ENCODE results near the gene ERC1.

ERC1 gene

DNA sequence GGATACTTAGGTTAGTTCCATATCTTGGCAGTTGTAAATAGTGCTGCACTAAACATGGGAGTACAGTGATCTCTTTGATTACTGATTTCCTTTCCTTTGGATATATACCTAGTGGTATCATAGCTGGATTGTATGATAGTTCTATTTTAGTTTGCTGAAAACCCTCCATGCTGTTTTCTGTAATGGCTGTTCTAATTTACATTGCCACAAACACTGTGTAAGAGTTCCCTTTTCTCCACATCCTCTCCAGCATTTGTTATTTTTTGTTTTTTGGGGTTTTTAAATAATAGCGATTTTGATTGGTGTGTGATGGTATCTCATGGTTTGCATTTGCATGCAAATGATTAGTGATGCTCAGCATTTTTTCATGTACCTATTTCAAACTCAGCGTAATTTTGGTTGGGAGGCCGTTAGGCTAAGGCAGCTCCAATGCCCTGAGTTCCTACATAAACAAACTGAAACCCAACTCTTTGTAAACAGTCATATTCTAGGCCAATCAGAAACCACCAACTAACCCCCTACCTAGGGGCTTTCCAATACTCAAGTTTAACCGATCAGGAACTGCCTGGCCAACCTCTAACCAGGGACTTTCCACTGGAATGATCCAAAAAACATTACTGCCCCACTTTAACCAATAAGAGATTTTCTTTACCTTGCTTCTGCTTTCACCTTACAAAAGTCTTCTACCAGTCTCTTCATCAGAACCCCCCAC lies 431.7 kb downstream of the ERC1 start:
- DNase-seq = no peak

DNA sequence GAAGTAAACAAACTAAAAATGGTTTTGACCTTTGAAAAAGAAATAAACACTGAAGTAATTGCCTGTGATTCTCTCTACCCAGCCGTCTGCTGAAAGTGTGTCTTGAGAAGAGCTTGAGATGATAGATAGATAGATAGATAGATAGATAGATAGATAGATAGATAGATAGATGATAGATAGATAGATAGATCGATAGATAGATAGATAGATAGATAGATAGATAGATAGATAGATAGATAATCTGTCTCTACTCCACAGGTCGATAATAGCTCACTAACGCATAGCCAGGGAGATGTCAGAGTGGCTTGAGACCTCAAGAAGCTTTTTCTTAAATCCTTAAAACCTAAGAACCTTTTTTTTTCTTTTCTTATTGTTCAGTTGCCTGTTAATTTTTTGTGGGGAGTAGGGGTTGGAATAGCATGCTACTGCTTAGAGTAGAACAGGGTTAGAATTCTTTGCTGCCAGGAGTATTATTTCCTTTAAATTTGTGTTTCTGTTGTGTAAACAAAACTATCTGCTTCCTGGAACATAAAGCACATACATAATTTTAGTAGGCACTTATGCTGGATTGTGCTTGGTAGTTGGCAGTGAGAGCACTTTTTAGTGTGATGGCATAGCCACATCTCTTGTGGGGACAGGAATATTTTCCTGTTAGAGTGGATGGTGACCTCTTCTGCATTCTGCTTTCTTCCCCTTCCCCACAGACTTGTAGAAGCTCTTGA lies 433.8 kb downstream of the ERC1 start:
- DNase-seq = no peak

DNA sequence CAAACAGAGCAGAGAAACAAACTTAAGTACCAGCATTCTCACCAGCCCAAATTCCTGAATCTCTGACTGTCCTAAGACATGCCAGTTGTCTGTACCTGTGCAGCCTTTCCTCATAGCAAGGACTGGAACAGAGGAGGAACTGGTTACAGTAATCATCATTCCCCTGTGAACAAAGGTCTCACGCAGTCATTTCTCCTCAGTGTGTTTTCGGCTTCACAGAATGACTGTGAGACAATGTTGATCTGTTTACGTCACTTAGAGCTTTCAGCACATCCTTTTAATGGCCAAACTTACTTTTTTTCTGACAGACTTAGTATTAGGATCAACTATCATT lies 434.3 kb downstream of the ERC1 start:
- no peak for DNase-seq

DNA sequence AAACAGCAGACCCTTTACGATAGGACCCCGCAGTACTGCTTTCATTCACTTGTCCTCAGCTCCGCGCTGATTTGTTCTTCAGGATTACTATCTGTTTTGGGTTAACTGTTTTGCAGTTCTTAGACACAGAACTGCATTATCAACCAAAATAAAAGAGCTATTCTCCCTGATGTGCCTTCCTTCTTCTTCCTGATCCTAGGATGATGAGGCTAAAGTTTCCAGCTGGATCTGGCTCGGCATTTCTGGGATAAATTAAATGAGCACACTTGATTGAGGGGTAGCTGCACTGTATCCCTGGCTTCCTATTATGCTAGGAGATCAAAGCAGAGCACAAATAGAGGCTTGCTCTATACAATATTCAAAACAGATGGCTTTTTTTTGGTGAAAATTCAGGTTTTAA lies 437.6 kb downstream of the ERC1 start:
- no peak for DNase-seq

DNA sequence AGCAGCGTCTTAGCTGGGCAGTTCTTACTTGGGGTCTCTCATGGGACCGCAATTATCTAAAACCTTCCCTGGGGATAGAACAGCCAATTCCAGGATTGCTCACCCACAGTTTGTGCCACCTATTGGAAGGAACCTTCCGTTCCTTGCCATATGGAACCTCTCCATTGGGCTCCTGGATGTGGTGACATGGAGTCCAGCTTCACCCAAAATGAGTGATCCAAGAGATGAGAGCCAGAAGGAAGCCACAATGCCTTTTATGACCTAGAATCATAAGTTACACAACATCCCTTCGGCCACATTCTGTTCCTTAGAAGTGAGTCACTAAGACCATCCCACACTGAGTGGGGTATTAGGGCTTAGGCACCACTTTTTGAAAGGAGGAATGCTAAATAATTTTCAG lies 439.0 kb downstream of the ERC1 start:
- no peak for DNase-seq

DNA sequence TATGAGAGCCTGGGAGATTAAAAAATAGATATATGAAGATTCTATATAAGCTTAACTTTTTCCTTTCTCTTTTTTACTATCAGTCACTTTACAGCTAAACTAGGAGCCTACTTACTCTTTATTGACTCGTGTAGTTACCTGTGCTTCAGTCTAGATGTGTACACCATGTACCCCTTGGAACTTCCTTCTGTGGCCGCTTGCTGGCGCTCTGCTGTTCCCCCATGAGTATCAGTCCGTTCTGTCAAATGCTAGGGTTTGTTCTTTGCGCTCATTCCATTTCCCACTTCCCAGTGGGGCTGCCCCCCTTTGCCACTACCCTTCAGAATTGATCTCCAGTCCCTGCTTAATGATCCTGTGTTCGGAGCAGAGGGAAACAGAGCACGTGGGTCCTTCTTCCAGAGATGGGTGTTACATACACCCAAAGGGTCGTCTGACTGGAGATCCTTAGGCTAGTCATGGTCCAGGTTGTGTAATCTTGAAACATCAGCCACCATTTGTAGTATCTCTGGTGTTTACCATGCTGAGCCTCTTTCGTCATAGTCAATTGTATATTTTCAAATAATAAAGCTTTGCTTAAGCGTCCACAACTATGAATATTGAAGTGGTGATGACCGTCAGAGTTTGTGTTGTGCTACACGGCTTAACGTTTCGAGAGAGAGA lies 443.4 kb downstream of the ERC1 start:
- DNase-seq = no peak

DNA sequence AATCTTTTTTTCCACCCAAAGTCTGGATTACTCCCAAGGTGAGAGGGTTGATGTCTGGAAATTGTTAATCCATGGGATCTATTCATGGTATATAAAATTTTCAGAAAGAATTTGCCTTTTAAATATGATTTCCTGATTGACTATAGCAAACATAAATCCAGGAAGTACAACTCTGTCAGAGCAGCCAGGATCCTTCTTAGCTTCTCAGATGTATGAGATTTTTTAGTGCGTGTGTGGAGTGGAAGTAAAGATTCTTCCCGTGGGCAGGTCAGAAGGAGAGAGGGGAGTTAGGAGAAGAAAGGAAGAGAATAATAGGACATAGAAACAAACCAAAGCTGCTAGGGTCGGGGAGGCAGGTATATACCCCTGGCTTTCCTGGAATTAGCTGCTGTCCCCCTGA lies 444.0 kb downstream of the ERC1 start:
- DNase-seq = no peak

DNA sequence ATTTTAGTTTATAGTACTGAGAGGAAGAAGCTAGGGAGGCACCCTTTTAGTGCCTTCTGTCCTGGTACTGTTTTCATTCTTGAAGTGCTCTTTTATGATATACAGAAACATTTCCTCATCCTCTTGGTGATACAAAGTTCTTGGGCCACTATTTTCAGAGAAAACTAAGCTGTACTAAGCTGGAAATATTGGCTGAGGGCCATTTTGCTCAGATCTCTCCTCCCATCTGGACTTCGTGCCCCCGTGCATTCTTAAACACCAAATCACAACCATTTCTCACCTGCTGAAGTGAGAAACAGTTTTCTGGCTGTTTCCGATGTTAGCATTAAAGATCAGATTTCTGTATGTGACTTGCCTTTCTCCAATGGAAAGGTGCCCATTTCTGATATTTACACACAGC lies 444.4 kb downstream of the ERC1 start:
- no peak for DNase-seq

DNA sequence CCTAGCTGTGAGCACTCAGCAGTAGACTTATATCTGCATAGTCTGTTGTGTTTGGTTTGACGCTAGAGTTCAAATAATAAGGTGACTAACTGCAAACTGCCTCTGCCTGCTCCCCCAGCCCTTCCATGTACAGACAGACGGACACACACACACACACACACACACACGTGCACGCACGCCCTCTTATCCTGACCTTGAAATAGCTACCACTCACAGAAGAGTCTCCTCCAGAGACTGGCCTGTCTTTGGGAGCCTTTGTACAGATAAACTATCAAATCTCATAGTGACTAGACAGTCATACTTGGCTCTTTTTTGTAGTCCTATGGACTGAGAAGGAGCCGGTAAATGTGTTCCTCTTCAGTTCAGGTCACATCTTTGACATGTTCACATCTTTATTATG lies 445.0 kb downstream of the ERC1 start:
- no peak for DNase-seq

DNA sequence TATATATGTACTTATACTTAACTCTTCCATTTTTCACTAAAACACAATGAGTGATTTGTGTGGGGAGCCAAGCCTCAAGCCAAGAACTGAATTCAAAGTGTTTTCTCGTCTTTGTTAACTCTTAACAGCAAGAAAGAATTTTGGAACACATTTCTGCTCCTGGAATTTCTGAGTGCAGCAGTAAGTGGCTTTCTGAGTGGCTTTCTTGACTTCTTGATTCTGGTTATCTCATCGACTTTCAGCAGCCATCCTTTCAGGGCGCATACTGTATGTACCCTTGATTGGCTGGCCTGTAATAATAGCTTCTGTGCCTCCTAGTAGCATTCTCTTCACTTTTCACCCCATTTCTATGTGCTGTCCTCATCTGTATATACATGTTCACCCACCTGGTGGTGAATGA lies 446.0 kb downstream of the ERC1 start:
- DNase-seq = no peak

DNA sequence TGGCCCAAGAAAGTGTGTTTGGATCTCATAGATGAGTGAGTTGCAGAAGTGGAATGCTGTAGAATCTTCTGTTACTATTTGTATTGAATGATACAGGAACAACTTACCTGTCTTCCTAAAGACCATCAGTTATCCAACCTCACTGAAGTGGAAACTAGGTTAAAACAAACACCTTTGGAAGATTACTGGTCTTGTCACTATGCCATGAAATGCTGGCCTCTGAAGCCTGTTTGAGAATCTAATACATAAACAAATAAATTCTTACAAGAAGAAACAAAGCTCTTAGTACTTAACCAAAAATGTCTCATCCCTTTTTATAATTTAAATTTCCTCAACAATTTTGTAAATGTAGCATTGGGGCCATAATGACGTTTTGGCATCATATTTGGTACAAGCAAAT lies 448.2 kb downstream of the ERC1 start:
- DNase-seq = no peak

DNA sequence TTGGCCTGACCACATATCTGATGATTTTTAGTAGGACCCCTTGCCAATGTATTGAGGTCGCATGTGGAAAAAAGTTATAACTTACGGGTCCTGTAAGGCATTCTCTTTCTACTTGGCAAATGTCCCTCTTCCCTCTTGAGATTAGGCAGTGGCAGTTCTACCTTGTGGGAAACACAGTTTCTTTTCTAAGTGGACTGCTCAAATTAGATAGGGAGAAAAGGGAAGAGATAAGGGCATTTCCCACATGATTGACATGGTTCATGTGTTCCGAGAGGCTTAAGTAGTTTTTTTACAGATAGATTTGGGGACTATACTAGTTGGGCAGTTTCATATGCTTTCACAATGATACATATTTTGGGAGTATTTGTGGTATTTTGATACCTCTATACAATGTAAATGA lies 448.7 kb downstream of the ERC1 start:
- no peak for DNase-seq

DNA sequence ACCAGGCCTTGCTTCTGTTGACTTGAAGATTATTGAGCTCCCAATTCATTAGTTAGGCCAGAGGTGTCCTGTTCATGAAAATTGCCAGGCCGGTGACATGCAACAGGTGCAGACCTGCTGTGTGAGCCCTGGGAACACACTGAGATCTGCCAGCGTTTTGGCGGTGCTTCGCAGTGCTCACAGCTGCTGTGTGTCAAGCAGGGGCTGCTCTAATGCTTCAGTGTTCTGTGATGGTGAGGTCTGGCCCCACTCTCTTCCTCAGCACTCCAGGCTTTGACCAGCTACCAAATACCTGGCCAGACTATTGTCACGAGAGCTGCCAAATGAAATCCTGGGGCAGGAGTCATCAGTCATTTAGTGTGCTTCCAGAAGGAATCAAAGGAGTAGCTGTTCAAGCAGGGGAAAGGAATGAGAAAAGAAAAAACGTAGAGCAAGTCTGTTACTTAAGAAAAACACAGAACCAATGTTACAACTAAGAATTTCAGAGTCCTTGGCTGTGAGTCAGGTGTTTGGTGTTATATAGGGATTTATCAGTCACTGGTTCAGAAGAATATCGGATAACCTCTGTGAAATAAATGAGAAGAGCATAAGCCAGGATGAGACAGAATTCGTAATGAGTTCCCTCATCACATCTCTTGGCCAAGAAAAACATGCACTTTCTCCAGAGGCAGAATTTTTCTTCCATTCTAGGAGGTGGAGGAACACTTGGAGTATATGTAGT lies 452.6 kb downstream of the ERC1 start:
- DNase-seq = no peak

DNA sequence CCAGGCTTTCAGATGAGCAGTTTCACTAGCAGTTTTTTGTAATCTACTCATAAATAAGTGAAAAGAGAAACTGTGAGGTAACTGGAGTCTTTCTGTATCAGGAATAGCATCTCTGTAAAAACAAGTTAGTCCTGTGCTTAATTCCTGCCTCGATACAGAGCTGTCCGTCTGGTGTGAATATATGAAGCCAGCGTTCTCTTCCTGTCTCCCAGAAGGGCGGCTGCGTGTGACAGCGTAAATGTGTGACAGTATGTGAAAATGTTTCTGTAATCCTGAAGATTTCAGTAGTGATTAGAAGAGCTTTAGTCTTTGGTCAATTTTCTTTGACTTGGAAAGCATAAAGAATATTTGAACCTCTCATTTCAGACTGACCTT lies 453.1 kb downstream of the ERC1 start:
- DNase-seq = no peak

DNA sequence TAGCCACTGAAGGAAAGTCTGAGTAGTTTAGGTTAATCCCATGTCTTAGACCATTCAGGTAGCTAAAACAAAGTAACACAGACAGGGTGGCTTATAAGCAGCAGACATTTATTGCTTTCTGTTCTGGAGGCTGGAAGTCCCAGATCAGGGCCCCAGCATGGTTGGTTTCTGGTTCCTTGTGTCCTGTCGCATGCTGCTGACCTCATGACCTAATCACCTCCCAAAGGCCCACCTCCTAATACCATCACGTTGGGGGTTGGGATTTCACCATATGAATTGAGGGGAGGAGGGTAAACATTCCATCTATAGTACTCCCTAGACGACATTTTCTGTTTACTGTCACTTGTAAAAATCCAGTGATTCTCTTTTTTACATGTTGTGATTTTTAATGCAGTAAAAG lies 454.8 kb downstream of the ERC1 start:
- DNase-seq = no peak

DNA sequence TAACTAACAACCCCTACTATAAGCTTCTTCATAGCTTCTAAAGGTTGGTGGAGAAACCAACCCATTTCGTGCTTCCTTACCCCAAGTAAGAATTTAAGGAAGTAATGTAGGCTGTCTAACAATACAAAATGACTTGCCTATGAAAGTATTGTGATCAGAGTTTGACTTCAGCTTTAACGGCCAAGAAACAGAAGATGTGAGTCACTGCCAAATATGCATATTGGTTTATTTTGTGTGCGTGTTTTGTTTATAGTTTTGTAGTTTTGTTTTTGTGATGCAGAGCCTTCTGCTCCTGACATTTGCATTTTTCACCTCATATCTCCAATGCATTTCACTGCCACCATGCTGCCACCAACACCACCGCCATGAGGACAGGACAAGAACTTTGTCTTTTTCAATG lies 457.3 kb downstream of the ERC1 start:
- DNase-seq = no peak

DNA sequence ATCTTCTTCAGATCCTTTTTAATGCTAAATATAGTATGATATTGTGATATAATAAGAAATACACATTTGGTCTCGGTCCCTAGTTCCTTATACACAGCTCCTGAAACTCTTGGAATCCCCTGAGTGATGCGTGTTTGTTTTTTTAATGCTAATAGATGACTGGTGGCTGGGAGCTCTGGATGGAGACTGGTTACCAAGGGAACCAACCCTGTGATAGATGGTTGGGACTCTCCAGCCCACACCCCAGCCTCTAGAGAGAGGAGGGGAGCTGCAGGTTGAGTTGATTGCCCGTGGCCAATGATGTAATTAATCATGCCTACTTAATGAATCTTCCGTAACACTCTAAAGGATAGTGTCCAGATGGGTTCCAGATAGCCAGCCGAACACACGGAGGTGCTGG lies 462.8 kb downstream of the ERC1 start:
- DNase-seq = no peak

DNA sequence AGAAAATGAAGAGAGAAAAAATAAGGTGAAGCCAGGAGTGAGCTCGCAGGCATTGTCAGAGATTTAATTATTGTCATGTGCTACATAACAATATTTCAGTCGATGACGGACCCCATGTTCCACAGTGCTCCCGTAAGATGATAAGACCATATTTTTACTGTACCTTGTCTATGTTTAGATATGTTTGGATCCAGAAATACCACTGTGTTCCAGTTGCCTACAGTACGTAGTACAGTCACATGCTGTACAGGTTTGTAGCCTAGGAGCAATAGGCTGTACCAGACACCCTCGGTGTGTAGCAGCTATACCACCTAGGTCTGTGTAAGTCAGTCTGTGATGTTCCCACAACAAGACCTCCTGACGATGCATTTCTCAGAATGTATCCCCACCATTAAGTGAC lies 465.9 kb downstream of the ERC1 start:
- DNase-seq = no peak

DNA sequence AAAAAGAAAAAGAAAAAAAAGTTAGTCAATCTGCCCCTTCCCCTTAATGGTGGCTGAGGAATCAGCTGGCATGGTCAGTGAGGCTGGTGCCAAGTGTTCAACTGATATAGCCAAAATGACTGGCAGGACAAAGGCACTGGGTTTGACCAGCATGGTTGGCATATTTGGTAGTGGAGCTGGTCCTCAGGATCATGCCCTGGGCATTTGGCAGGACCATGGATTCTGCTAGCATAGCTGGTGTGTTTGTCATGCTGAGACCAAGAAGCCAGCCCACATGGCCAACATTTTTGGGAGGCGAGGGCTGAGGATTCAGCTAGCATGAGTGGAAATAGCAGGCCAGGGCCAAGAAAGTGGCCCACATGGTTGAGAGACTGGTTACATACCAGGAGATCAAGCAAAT lies 466.9 kb downstream of the ERC1 start:
- no peak for DNase-seq

DNA sequence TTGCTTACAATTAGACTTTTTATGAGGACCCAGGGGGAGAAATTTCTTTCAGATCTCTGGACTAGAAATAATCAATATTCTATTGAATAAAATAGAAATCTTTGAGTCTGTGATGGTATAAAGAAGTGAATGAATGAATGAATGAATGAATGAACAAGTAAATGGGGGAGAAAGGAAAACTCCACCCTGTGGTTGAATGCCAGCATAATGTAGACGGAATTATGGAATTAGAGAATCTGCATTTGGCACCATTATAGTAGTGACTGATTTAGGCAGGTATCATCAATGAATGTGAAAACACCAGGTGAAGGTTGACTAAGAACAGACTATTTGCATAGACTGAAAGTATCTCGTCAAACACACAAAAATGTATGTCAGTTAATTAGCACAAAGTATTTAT lies 468.3 kb downstream of the ERC1 start:
- no peak for DNase-seq

DNA sequence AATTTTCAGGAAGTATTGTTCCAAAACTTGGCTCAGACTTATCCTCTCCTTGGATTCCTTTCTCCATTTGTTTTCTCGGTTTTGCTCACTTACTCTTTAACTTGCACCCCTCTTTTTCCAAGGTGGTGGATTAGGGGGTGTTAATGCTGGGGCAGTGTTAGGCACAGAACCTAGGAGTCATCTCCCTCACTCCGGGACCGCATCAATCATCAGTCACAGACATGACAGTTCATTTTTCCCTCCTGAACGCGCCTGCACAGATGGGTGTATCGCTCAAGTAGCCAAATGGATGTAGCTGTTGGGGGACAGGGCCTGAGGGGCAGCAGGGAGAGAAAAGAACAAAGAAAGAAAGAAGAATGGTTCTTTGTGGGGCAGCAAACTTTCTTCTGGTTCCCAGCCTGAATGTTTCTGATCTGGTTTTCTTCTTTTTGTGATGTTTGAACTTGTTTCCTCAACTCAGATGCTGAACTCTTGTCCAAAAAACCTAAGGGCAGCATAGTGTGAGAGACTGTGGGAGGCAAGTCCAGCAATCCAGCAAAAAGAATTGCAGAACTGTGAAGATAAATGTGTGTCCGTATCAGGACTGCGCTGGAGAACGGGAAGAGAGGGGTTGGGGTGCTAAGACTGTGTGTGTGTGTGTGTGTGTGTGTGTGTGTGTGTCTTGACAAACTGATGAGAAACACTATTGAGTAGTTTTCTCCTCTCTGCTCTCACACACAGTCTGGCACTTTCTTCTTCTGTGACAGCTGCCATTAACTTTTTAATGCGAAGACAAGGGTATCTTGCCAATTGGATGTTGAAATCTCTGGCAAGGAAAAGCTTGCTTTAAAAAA lies 472.3 kb downstream of the ERC1 start:
- no peak for DNase-seq

DNA sequence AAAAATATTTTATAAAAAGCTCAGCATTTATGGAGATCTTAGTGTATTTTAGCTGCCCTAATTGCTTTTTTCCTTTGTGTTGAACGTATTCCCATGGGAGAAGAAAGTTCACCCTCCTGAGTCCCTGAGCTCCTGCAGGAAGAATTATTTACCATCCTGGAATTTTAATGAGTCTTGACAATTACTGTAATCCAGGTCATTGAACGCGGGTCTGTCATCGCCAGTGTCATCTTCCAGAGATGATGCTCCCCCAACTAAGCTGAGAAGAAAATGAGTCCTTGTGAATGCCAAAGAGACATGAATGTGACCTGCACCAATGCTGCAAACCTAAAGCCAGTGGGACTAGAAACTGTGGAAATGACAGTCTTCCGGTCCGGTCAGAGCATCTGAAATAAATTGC lies 473.9 kb downstream of the ERC1 start:
- DNase-seq = no peak

DNA sequence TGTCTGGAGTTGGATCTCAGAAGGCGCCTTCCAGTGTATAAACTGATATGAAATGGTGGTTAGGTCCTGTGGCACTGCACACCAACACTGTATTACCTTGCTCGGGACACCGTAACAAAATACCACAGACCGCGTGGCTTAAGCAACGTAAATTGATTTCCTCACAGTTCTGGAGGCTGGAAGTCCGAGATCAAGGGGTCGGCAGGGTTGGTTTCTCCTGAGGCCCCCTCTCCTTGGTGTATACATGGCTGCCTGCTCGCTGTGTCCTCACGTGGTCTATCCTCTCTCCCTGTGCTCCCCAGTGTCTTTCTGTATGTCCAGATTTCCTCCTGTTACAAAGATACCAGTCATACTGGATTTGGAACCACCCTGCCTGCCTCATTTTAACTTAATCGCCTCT lies 475.0 kb downstream of the ERC1 start:
- DNase-seq = no peak
